Medulla oblongata (tissue), 1 donor: ENCODE results near the gene MND1.
"Not testable (repeated sequence)": the region's sequence is repeated elsewhere in the genome, so short reads cannot be mapped to it uniquely, and the experiment has no call there.

Source experiments
- DNase-seq: peaks from one replicate; pipeline ENCODE4 v3.0.0-alpha.2; 2015; ENCODE audit errors: extremely low spot score

MND1 gene

GRCh38 chr4:153439831-153440230 lies 95.3 kb downstream of the MND1 start:
- DNase-seq = no peak

GRCh38 chr4:153440475-153440874 lies 96.0 kb downstream of the MND1 start:
- DNase-seq = no peak

DNA sequence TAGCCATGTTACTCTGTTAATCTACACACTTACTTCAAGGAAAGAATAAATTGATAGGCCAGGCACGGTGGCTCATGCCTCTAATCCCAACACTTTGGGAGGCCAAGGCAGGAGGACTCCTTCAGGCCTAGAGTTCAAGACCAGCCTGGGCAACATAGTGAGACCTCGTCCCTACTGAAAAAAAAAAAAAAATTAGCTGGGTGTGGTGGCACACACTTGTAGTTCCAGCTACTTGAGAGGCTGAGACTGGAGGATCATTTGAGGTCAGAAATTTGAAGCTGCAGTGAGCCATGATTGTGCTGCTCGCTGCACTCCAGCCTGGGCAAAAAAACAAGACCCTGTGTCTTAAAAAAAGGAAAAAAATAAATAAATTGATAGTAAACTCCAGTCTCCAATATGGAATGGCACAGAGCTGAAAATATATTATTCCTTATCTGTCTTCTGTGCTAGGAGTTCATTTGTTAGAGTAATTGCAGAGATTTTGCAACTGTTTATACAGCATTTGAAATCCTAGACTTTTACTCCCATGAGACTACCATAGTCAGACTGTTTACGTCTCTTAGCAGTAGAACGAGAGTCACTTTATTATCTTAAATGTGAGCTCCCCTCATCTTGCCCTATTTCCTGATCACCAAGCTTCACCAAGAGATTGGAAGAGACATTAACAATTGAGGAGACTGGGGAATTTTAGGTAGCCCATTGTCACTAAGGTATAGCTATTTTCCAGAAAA lies 102.9 kb downstream of the MND1 start:
- no peak for DNase-seq

- DNase-seq = no peak
Observed at GRCh38 chr4:153448003-153448731, 103.7 kb downstream of the MND1 start.

DNA sequence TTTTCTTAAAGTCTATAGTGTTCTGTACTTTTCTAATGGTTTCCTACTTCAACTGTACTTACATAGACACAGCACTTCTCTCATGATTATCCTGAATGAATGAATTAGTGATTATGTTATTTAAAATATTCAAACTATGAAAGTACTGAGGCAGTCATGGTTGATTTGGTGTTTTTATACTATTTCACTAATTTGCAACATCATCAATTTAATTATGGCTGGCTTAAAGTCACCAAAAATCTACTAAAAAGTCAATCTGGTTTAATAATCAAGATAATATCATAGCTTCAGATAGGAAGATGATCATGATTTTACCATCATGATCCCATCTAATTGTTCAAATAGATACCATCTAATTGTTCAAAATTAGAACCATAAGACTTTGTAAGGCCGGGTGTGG lies 104.8 kb downstream of the MND1 start:
- no peak for DNase-seq

GRCh38 chr4:153450544-153450917 lies 106.0 kb downstream of the MND1 start:
- DNase-seq = no peak

- DNase-seq = not testable (repeated sequence)
Observed at GRCh38 chr4:153451145-153451544, 106.7 kb downstream of the MND1 start.

- DNase-seq = no peak
Observed at GRCh38 chr4:153451911-153452657, 107.6 kb downstream of the MND1 start.

- DNase-seq = no peak
Observed at GRCh38 chr4:153452658-153453378, 108.3 kb downstream of the MND1 start.

DNA sequence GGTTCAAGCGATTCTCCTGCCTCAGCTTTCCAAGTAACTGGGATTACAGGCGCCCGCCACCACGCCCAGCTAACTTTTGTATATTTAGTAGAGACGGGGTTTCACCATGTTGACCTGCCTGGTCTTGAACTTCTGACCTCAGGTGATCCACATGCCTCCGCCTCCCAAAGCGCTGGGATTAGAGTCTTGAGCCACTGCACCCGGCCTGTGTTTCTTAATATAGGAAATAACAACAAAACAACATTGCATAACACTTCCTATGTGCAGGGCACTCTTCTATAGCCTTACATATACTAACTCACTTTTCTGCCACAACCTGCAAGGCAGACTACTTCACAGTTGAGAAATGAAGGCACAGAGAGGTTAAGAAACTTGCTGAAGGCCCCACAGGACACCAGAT lies 108.9 kb downstream of the MND1 start:
- DNase-seq = no peak

DNA sequence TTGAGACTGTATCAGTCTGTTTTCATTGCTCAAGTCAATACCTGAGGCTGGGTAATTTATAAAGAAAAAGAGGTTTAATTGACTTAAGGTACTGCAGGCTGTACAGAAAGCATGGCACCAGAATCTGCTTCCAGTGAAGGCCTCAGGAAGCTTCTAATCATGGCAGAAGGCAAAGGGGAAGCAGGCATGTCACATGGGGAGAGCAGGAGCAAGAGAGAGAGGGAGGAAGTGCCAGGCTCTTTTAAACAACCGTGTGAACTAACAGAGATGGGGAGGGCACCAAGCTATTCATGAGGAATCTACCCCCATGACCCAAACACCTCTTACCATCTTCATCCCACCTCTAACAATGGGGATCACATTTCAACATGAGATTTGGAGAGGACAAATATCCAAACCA lies 114.5 kb downstream of the MND1 start:
- DNase-seq = no peak

- not testable (repeated sequence) for DNase-seq
Observed at GRCh38 chr4:153461549-153461948, 117.1 kb downstream of the MND1 start.

GRCh38 chr4:153464068-153464467 lies 119.6 kb downstream of the MND1 start:
- no peak for DNase-seq
